Measurements from ENCODE around the gene SLC39A12. TPM values are rescaled to one million over a fixed set of nuclear protein-coding genes. Genes with fewer than 3 reads are reported as not detected.

SLC39A12 gene
- polyA plus RNA-seq, 2 of the 4 experiments (the other 2 are of a cell fraction) = not detected

GRCh38 chr10:18021725-18022480 lies 70.2 kb downstream of the SLC39A12 start:
- H3K4me3 ChIP-seq = no peak overlapping the region
- no peak overlapping the region for H3K27ac ChIP-seq
- FAIRE-seq (no peak), ATAC-seq (no peak), DNase-seq (ENCODE audit: low read depth in 1 of 2, low spot score in 1 of 2) (no peak)
- CTCF ChIA-PET = no interaction called here
- peak overlapping the region; percentile 20; the same call in 1 of the 3 replicates for H3K4me2 ChIP-seq
- TF ChIP-seq SMC3 (IDR thresholded peaks at IDR 0.05) = no peak
- no peak for TF ChIP-seq GATA3 (IDR thresholded peaks at IDR 0.05; ENCODE audit: borderline replicate concordance)
- no peak for TF ChIP-seq RNF2 (IDR thresholded peaks at IDR 0.05; ENCODE audit: borderline replicate concordance, low read depth)
- TF ChIP-seq HMGXB4 (CRISPR knock-in tag; IDR thresholded peaks at IDR 0.05; ENCODE audit: borderline replicate concordance) = no peak
- no peak for TF ChIP-seq CTCF (IDR thresholded peaks at IDR 0.05)
- TF ChIP-seq POLR2A (IDR thresholded peaks at IDR 0.05; ENCODE audit: low read length) = no peak
- TF ChIP-seq NFE2L2 (conservative IDR thresholded peaks at IDR 0.05; ENCODE audit: low read length) = no peak
- no peak for TF ChIP-seq TP53 (CRISPR knock-in tag; IDR thresholded peaks at IDR 0.05)
- no peak for TF ChIP-seq RCOR1 (IDR thresholded peaks at IDR 0.05; ENCODE audit: low read depth, low read length)
- no peak for TF ChIP-seq TFCP2L1 (CRISPR knock-in tag; IDR thresholded peaks at IDR 0.05)
- no peak for TF ChIP-seq E2F6 (IDR thresholded peaks at IDR 0.05; ENCODE audit: borderline replicate concordance, low read depth)
- no peak for TF ChIP-seq NR3C1 (IDR thresholded peaks at IDR 0.05)
- TF ChIP-seq REST (IDR thresholded peaks at IDR 0.05) = no peak
- TF ChIP-seq ELK1 (IDR thresholded peaks at IDR 0.05; ENCODE audit: low read depth, low read length) = no peak
- no peak for TF ChIP-seq RFX5 (IDR thresholded peaks at IDR 0.05)
- 0% methylated on average over 2 of the region's 2 CpGs for WGBS (ENCODE audit: missing lambda C conversion rate)
- H3K9me3 ChIP-seq = no peaks in the 10 kb centered on the region; the same call in 2 of the 3 replicates
- POLR2A ChIA-PET = no interaction called here
- H3K4me1 ChIP-seq = no peaks in the 10 kb centered on the region

Measured in A549 (cell line).